HG02798 (cell line): Measurements from ENCODE around the gene SYT12.

ENCODE experiments used
- ATAC-seq: cut with Tn5 transposase; IDR thresholded peaks from one replicate; pipeline ENCODE4 v1.9.1; 2021; ENCODE audit warnings: mild to moderate bottlenecking; ENCODE audit not compliant: unreplicated experiment, poor library complexity

Gene SYT12

GRCh38 chr11:67027483-67027930 is 4.6 kb downstream of the SYT12 start:
- peak; percentile 8 for ATAC-seq

GRCh38 chr11:67027943-67028542 is 5.1 kb downstream of the SYT12 start:
- ATAC-seq: peak; percentile 74

DNA sequence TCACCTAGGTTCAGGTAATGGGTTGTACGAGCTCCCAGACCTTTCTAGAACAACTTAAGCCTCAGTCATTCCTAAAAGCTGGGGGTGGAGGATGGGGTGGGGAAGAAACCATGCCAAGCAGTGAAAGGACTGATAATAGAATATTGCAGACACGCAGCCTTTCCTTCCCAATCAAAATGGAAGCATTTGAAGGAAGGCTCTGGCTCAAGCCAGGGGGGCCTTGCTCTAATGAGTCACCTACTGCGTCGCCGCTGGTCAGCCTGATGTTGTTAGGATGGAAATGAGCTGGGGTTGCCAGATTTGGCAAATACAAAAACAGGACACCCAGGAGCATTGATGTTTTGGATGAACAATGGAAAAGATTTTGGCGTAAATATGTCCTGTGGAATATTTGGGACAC is 6.2 kb downstream of the SYT12 start:
- ATAC-seq: no peak

- no peak for ATAC-seq
Measured at GRCh38 chr11:67030976-67031375, 8.0 kb downstream of the SYT12 start.

DNA sequence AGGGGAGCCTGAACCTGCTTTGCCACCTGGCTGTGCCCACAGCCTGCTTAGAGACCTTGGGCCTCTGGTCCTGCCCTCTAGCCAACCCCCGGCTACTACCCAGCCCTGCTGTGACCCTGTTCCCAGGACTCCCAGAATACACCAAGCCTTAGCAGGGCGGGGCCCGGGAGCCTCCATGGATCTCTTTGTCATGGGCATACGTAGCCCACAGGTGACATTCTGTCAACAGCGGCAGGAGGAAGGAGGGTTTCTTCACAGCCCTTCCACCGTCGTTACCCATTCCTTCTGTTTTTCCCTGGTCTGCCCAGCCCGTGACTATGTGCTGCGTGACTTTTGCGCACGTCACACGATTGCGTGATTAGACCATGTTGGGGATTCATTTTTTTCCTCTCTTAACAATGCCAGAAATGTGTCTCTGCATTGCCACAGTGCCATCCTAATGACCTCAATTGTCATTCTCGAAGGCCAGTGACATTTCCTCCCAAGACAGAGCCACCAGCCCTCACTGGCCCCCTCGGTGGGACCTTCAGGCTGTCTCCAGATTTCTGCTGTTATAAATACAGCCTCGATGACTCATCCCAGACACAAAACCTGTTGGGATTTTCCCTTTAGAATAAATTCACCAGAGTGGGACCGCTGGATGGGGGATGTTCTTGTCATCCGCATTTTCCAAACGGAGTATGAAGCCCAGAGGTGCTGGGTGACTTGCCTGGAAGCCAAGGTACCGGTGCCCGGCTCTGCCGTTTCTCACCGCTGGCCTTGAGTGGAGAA is 9.0 kb downstream of the SYT12 start:
- no peak for ATAC-seq

GRCh38 chr11:67032830-67033551 is 10.1 kb downstream of the SYT12 start:
- ATAC-seq: no peak

DNA sequence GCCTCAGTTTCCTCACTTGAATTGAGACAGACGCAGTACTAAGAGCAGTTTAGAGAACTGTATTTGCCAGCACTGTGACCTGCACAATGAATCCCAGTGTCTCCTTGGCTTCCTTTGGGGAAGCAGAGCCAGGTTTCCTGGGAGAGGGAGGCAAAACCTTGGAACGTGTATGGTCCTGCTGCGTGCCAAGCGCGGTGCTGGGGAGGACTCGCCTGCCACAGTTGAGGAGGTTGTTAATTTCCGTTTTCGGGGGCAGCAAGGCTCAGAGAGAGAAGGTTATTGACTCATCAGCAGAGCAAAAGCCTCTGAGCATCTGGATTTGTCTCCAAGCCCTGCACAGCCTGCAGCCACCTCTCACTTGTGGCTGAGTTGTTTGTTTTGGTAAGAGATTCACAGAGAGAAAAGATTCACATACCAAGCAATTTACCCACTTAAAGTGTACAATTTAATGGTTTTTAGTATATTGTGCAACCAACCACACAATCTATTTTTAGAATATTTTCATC is 10.8 kb downstream of the SYT12 start:
- no peak for ATAC-seq

DNA sequence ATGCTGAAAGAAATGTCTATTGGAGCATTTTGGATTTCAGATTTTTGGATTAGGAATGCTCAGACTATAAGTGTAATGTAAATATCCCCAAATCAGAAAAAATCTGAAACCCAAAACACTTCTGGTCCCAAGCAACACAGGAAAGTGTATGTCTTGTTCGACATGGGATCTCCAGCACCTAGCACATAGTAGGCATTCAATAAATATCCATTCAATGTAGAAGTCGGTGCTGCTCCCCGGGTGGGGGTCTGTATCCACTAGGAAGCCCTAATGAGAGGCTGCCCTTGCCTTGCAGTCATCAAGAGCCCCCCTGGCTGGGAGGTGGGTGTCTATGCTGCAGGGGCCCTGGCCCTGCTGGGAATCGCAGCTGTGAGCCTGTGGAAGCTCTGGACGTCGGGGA is 11.4 kb downstream of the SYT12 start:
- no peak for ATAC-seq

- ATAC-seq: no peak
Measured at GRCh38 chr11:67040147-67040546, 17.2 kb downstream of the SYT12 start.

DNA sequence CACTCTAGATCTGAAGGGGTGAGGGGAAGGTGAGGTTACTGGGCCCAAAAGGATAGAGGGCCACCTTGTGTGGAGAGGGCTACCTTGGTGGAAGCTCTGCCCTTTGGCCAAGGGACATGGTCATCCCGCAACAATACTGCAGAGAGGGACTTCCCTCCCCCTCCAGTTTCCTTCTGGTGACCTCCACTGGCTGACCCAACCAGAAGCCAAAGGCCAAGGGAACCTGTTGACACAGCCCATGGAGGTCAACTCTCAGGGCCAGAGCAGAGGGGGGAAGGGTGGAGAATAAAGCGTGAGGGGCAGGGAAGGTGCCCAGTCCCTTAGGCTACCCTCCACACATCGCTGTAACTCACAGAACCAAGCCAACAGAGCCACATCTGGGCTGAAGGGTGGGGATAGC is 18.7 kb downstream of the SYT12 start:
- no peak for ATAC-seq

- no peak for ATAC-seq
Measured at GRCh38 chr11:67043572-67044349, 20.8 kb downstream of the SYT12 start.

- ATAC-seq: no peak
Measured at GRCh38 chr11:67044496-67044895, 21.6 kb downstream of the SYT12 start.

DNA sequence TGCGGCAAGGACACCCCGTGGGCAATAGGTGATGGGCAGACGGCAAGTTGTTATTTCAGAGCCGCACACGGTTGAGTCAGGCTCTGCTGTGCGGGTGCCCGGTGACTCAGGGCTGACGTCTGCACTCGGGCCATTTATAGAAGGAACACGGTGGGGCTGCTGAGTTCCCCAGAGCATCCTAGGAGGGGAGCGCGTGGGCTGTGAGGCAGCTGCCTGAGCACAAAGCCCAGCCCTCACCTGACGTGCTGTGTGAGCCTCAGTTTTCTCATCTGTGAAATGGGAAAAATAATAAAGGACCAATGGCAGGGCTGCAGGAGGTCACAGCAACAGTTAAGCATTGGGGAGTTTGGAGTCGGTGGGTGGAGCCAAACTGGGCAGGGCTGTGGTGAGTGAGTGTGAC is 22.4 kb downstream of the SYT12 start:
- ATAC-seq: peak; percentile 34

DNA sequence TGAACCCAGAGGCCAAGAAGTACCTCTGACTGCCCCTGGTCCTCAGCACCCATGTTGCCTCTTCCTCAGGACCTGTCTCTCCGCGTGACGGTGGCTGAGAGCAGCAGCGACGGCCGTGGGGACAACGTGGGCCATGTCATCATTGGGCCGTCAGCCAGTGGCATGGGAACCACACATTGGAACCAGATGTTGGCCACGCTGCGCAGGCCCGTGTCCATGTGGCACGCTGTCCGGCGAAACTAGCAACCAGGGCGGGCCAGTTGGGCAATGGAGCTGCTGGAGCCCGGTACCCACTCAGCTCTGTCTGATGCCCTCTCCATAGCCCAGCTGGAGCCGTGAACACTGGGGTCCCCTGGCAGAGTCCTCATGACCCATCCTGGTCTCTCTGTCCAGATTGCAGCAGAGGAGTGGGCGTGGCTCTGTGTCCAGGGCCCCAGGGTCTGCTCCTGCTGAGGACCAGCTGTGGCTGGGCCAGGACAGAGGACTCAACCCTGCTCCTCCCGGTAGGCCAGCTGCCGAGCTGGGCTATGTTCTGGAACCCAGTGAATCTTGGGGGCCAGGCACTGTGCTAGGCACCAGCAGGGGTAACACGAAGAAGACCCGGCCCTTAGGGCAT is 25.7 kb downstream of the SYT12 start:
- no peak for ATAC-seq

GRCh38 chr11:67050139-67050538 is 27.2 kb downstream of the SYT12 start:
- no peak for ATAC-seq

GRCh38 chr11:67051180-67051893 is 28.4 kb downstream of the SYT12 start:
- ATAC-seq: no peak

GRCh38 chr11:67051945-67052488 is 29.1 kb downstream of the SYT12 start:
- no peak for ATAC-seq

DNA sequence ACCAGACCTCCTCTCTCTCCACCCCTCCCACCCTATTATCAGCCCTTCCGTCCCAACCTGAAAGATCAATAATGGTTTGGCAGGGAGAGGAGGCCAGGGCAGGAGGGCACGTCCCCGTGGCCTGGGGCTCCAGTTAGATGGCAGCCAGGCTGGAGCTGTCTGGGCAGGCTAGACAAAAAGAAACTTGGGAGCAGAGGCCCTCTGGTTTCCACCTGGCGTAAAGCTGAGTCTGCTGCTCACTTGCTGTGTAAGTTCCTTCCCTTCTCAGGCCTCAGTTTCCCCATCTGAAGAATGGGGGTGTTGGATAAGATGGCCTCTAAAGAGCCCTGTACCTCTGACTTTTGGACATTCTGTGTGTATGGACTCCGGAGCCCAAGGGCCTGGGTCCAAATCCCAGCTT is 30.0 kb downstream of the SYT12 start:
- no peak for ATAC-seq

GRCh38 chr11:67053896-67054329 is 31.0 kb downstream of the SYT12 start:
- ATAC-seq: peak; percentile 34
